Measurements from ENCODE around the gene PADI3.

DNA sequence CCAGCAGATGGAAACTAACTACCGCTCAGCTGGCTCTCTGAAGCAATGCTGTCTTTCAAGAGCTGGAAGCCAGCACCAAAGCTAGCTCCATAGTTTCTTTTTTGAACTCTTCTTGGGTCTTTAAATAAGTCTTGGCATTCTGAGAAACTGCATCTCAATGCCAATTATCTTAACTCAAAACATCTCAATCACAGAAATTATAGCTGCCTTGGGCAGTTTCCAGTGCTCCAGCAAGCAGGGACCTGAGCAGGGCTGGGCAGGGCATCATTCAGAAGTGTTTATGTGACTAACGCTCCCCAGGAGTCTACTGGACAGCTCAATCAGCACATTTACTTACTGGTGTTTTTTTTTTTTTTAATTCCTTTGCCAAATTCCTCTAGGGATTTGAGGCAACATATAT lies 40.8 kb downstream of the PADI3 start:
- TF ChIP-seq, protein P1, sequence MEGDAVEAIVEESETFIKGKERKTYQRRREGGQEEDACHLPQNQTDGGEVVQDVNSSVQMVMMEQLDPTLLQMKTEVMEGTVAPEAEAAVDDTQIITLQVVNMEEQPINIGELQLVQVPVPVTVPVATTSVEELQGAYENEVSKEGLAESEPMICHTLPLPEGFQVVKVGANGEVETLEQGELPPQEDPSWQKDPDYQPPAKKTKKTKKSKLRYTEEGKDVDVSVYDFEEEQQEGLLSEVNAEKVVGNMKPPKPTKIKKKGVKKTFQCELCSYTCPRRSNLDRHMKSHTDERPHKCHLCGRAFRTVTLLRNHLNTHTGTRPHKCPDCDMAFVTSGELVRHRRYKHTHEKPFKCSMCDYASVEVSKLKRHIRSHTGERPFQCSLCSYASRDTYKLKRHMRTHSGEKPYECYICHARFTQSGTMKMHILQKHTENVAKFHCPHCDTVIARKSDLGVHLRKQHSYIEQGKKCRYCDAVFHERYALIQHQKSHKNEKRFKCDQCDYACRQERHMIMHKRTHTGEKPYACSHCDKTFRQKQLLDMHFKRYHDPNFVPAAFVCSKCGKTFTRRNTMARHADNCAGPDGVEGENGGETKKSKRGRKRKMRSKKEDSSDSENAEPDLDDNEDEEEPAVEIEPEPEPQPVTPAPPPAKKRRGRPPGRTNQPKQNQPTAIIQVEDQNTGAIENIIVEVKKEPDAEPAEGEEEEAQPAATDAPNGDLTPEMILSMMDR (IDR thresholded peaks at IDR 0.05) = no peak
- TF ChIP-seq, protein P2, sequence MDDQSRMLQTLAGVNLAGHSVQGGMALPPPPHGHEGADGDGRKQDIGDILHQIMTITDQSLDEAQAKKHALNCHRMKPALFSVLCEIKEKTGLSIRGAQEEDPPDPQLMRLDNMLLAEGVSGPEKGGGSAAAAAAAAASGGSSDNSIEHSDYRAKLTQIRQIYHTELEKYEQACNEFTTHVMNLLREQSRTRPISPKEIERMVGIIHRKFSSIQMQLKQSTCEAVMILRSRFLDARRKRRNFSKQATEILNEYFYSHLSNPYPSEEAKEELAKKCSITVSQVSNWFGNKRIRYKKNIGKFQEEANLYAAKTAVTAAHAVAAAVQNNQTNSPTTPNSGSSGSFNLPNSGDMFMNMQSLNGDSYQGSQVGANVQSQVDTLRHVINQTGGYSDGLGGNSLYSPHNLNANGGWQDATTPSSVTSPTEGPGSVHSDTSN (IDR thresholded peaks at IDR 0.05) = no peak
- TF ChIP-seq RAD21 (conservative IDR thresholded peaks at IDR 0.05 in 1 of 2, IDR thresholded peaks at IDR 0.05 in 1 of 2) (no peak), SREBF2 (IDR thresholded peaks at IDR 0.05) (no peak), HDAC2 (IDR thresholded peaks at IDR 0.05) (no peak), EP300 (IDR thresholded peaks at IDR 0.05) (no peak), FOSL2 (IDR thresholded peaks at IDR 0.05) (no peak), FOSL2 (CRISPR knock-in tag; IDR thresholded peaks at IDR 0.05) (no peak), RCOR1 (IDR thresholded peaks at IDR 0.05; ENCODE audit: low read depth, low read length) (no peak)

Data from A549 (cell line).